SK-MEL-5 (cell line): ENCODE results near the gene TMEM250. TPM values are rescaled to one million over a fixed set of nuclear protein-coding genes. Genes with fewer than 3 reads are reported as not detected.
A peak's percentile ranks its signal among the peaks of the same experiment; 100 is the strongest.

Experiments
- DNase-seq: peaks from one replicate; pipeline ENCODE4 v3.0.0-alpha.2; 2016; ENCODE audit warnings: low read depth, low spot score
- in situ Hi-C: cut with HindIII; loops from 2 replicates; pipeline ENCODE4 v1.10.0; 2016; ENCODE audit warnings: low sequenced_read_pairs, high pct_unique_total_duplicates, low pct_unique_long_range_greater_than_20kb
- total RNA-seq: library from RNA; depleted of rRNA; stranded (reverse); fragments of >200 nt; shearing (Covaris generic); gene quantifications from 2 replicates; pipeline ENCODE4 v1.2.3, GENCODE V29; 2014

The TMEM250 gene
- total RNA-seq, 1 experiment from 2014 or later = 43.0 TPM

DNA sequence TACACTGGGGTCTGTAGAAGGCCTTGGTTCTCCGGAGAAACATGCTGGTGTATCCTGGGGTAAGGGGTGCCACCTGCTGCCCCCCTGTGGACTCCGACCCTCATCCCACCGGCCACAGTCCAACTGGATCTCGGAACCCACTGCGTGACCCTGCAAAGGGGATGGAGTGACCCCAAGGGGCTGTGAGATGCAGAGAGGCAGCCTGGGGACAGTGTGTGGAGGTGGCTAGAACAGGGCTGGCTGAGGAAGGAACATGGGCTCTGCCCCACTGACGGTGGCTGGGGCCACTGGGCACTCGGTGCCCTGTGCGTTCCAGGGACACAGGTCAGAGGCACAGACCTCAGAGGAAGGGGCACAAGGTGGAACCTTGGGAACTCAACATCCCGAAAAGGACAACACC is 25.9 kb downstream of the TMEM250 start:
- in situ Hi-C loops = no loop called here
- no peak for DNase-seq

DNA sequence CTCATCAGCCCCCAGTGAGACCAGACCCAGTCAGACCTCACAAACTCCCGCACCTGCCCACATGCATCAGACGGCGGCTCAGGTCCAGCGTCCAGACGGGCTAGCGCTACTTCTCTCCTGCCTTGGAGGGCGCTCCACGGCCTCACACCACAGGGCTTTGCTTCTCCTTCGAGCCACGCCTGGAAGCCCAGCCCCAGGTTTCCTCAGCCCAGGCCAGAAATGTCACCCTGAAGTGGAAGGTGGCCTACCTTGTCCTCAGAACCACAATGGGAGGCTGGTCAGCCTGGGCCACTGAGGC is 26.4 kb downstream of the TMEM250 start:
- no peak for DNase-seq
- in situ Hi-C loops = no loop called here

GRCh38 chr9:136091582-136092352 is 26.9 kb downstream of the TMEM250 start:
- in situ Hi-C loops = no loop called here
- DNase-seq = no peak

GRCh38 chr9:136090768-136091581 is 27.7 kb downstream of the TMEM250 start:
- in situ Hi-C loops = no loop called here
- DNase-seq = no peak

DNA sequence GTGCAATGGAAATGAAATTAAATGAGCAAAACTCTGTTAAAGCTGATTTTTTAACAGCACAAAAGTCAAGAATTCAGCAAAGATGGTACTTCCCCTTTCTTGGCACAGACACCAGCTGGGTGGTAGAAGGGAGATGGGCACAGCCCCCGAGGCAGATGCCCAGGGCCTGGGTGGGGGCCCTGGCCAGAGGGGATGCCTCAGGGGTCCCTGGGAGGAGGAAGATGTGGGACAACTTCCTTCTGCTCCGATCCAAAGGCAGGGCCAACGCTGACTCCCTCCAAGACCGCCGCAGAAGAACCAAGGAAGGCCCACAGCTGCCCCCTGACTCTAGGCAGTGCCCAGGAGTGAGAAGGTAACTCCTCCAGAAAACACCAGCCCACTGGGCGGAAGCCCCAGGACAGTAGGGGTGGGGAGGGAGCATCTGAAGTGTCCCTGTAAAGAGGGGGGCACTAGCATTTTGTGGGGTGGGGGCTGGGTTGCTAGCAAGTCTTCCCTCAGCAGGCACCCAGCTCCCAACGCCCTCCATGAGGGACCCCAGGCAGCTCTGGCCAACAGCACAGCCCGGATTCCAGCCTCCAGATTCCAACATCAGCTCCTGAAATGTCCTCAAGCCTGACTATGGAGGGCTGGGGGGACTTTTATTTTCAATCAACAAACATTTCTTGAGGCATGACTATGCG is 28.5 kb downstream of the TMEM250 start:
- in situ Hi-C loops = no loop called here

DNA sequence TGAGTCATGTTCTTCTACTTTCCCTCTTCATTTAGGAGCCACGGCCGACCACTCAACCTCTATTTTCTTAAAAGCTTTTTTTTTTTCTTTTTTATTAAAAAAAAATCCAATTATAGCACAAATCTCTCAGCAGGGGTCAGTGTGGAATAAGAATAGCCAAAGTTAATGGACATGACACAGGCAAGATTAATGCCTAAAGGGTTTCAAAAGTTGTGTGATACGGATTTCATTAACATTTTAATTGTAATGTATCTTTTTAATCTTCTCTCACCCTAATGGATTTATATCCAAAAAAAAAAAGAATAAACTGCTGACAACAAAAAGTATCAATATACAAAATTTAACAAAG is 29.0 kb downstream of the TMEM250 start:
- peak; percentile 51 for DNase-seq
- in situ Hi-C loops = no loop called here

More for the DNA sequence above, 28.5 kb downstream of the TMEM250 start:
- DNase-seq = no peak

DNA sequence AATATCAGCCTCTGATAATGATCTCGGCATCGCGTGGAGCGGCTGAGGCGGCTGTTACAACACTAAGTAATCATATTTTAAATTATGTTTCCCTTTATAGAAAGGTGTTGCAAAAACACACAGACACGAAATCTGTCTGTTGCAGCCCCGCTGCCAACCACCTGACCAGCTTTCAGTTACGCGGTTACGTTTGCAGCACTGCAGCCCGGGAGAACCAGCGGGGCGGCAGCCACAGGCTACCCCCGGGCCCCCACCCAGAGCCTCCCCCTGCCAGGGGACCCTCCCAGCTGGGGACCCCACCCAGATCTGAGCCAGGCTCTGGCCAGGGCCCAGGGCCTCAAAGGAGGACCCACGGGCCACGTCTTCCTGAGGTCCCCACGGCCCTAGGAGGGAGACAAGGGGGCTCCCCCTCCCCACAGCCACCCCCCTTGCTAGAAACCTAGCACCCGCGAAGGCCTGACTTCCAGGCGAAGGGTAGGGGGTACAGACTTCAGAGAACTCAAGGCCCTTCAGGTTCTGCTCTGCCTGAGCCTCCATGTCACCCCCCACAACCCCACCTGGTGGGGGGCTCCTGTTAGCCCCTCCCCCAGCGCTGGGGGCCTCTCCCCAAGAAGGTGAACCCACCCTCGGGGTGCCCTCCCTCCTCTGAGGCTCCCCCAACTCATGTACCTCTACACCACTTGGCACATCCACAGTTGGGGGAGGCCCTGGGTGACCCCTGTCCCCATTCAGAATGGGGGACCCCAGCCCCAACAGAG is 29.6 kb downstream of the TMEM250 start:
- in situ Hi-C loops = no loop called here

DNA sequence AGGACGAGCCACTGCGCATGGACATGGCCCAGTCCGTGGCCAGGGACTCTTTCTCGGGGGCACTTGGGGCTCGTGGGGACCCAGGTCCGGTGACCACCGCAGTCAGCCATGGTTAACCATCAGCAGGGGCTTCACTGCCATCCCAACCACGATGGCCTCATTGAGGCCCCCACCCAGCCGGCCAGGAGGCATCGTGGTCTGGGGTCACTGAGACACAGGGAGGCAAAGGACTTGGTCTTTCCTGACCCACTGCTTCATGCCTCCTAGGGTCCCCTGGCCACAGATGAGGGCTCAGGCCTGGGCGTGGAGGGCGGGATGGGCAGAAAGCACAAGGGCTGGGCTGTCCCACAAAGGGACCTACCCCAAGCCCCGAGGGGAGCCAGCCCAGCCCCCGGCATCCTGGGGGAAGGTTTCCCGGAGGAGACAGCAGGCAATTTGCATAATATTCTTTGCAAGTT is 30.2 kb downstream of the TMEM250 start:
- in situ Hi-C loops = no loop called here
- DNase-seq = no peak

More for the DNA sequence above, 29.6 kb downstream of the TMEM250 start:
- DNase-seq = no peak

DNA sequence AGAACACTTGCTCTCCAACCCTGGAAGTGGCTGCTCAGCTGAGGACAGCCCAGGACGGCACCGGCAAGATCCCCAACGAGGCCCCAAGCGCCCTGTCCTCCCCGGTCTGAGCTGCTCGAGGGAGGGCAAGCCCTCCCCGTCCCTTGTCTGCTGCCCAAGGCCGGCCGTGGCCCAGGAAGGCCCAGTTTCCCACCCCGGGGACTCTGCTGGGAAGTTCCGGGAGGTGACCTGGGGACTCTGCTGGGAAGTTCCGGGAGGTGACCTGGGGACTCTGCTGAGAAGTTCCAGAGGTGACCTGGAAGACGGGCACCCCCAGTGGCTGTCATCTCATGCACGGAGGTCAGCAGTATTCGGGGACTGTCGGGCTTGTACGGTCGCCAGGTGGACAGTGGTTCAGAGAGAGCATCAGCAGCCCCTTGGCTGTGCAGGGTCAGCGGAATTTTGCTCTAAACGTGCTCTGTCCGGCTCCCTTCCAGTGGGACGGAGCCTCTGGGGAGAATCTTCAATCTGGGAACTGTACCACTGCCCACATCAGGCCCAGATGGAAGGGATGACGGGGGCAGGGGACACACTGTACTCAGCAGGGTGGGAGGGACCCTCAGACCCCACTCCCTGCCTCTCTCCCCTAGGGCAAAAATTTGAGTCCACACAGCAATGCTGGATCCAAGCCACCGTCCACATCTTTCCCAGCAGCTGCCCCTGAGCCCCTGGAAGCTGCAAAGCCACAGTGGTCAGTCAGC is 30.8 kb downstream of the TMEM250 start:
- no peak for DNase-seq
- in situ Hi-C loops = no loop called here

DNA sequence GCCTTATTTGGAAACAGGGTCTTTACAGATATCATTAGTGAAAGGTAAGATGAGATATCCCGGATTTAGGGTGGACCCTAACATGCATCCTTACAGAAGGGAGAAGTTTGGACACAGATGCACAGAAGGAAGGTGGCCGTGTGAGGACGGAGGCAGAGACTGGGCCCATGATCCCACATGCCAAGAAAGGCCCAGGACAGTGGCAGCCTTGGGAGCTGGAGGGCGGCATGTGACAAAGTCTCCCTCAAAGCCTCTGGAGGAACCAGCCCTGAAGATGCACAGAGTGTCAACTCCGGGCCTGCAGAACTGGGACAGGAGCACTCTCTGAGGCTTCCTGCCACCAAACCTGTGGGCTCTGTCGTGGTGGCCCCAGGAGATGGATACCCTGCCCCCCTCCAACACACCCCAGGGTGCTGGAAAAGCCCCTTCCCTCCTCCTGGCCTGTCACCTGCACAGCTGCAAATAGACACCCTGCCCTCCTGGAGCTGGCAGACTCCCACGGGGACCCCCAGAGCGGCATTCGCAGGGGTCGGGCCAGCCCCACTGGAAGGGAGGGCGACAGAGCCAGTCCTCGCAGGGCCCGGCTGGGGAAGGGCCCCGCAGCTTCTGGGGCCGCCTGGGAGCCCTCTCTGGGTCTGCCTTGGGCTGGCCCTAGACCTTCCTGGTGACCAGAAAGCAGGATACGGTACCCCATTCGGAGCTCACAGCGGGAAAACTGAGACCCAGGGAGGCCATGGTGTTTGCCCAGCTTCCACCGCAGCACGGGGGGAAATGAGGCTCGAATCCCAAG is 31.5 kb downstream of the TMEM250 start:
- in situ Hi-C loops = no loop called here
- no peak for DNase-seq

- in situ Hi-C loops = no loop called here
These were observed 32.3 kb downstream of the TMEM250 start for GRCh38 chr9:136086213-136086881.

GRCh38 chr9:136085815-136086212 is 32.9 kb downstream of the TMEM250 start:
- DNase-seq = no peak
- in situ Hi-C loops = no loop called here

More at GRCh38 chr9:136086213-136086881, 32.3 kb downstream of the TMEM250 start:
- DNase-seq = no peak

- DNase-seq = no peak
- in situ Hi-C loops = no loop called here
These were observed 34.4 kb downstream of the TMEM250 start for GRCh38 chr9:136084063-136084944.

DNA sequence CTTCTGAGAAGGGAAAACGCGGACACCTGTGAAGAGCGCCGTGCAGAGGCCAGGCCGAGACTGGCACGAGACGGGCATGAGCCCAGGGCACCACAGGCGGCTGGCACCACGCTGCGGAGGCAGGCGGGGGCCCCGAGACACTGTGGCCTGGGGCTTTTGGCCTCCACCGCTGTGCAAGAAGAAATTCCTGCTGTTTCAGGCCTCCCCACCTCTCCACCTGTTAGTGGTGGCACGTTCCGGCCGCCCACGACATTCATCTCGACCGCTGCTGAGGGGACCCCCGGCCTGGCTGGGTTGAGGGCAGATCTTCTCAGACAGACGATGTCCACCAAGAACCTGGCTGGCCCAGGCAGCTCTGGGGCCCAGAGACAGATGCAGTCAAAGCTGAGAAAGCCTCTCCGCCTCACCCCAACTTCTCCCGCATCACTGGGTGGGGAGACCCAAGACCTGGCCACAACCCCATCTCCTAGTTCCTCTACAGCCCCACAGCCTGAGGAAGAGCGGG is 35.1 kb downstream of the TMEM250 start:
- no peak for DNase-seq
- in situ Hi-C loops = no loop called here
